D721Med (cell line): Measurements from ENCODE around the gene FAM78A.
"Not testable (repeated sequence)": the region's sequence is repeated elsewhere in the genome, so short reads cannot be mapped to it uniquely, and the experiment has no call there.

Source experiments
- DNase-seq: peaks from one replicate; pipeline ENCODE4 v3.0.0; 2011; ENCODE audit warnings: low spot score; ENCODE audit not compliant: insufficient read length
- FAIRE-seq: peaks from 2 replicates; lab custom pipeline; 2011; peaks lifted over from hg19 to GRCh38; lab: Jason Lieb, UNC
- CTCF ChIP-seq: IDR thresholded peaks from 2 replicates; pipeline ENCODE4 v1.5.1; 2012; ENCODE audit warnings: mild to moderate bottlenecking, control low read depth; ENCODE audit not compliant: insufficient read depth; ENCODE audit errors: missing control alignments

The FAM78A gene

GRCh38 chr9:131255676-131256197 is 20.6 kb downstream of the FAM78A start:
- no peak for FAIRE-seq
- DNase-seq, result no peak
- no peak for TF ChIP-seq CTCF

GRCh38 chr9:131254626-131255025 is 21.7 kb downstream of the FAM78A start:
- FAIRE-seq (no peak), DNase-seq (no peak)
- no peak for TF ChIP-seq CTCF

GRCh38 chr9:131253891-131254491 is 22.3 kb downstream of the FAM78A start:
- DNase-seq (no peak), FAIRE-seq (no peak)
- no peak for TF ChIP-seq CTCF

- DNase-seq (no peak), FAIRE-seq (no peak)
- TF ChIP-seq CTCF, result no peak
Observed at GRCh38 chr9:131252120-131252519, 24.2 kb downstream of the FAM78A start.

GRCh38 chr9:131246618-131247017 is 29.7 kb downstream of the FAM78A start:
- no peak for FAIRE-seq
- no peak for TF ChIP-seq CTCF
- DNase-seq, result no peak

- FAIRE-seq, result not testable (repeated sequence)
Observed at GRCh38 chr9:131244331-131244730, 32.0 kb downstream of the FAM78A start.

GRCh38 chr9:131240047-131240921 is 36.0 kb downstream of the FAM78A start:
- no peak for DNase-seq
- no peak for TF ChIP-seq CTCF
- FAIRE-seq, result no peak

More at GRCh38 chr9:131244331-131244730, 32.0 kb downstream of the FAM78A start:
- DNase-seq, result not testable (repeated sequence)
